GM18519 (cell line): ENCODE results near the gene TSEN34.
"Not testable (repeated sequence)": the region's sequence is repeated elsewhere in the genome, so short reads cannot be mapped to it uniquely, and the experiment has no call there.

Experiments used
- ATAC-seq: cut with Tn5 transposase; IDR thresholded peaks from one replicate; pipeline ENCODE4 v1.9.1; 2021; ENCODE audit warnings: mild to moderate bottlenecking, moderate library complexity; ENCODE audit not compliant: unreplicated experiment, low FRiP score

TSEN34 gene

DNA sequence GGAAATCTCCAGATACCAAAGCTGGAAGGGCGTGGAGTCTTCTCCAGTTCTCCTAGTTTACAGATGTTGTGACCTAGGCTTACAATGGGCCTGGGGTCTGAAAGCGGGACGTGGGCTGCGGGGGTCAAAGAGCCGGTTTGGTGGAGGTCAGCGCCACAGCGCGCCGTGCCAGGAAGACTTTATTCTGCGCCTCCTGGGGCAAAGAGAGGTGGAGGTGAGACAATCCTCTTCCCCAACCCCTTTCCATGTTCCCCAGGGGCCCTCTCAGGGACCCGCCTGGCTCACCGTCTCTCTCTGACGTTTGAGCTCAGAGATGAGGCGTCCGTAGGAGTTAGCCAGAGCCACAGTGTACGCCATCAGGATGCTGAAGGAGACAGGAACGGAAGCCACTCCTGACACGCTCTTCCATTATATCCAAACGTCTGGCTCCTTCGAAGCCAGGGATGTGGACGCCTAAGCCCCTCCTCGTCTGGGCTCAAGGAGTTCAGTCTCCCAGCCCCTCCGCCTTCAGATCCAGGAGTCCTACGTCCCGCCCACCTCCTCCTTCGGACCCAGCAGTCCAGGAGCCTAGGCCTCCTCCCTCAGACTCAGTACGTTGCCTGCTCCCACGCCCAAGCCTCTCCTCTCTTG lies 30.8 kb upstream of the TSEN34 start:
- ATAC-seq, result no peak

DNA sequence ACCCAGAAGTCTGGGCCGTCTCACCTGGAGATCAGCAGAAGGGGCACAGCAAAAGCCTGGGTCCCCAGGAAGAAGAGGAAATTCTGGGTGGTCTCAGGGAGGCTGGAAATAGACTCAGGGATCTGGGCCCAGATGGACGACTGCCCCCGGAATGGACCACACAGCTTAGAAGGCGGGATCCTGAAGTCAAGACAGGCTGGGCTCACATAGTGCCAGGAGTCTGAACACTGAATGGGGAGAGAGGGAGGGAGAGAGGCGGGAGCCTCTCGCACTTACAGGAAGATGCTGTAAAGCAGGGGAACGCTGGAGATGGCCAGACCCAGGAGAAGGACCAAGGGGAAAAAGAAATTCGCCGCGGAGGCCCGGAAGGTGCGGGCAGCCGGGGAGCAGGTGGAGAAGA lies 30.3 kb upstream of the TSEN34 start:
- ATAC-seq, result no peak

DNA sequence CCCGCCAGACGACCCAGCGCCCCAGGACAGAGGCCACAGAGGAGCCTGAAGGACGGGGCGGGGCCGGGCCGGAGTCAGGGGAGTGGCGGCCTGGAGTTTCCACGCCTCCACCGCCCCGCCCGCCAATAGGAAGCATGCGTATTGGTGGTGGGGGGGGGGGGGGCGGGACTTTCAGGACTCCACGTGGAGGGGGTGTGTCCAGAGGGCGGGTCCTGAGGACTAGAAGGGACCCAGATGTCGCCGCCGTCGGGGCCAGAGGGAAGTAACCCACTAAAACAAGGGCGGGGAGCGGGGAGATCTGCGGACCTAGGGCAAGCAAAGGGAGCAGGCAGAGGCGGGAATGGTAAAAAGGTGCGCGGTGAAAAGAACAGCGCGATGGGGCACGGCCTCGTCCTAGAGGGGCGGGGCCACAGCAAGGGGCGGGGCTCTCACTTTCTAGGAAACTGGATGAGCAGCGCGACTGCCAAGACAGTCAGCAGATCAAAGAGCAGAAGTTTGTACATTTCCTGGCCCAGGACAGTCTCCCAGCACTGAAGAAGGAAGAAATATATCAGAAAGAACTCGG lies 28.8 kb upstream of the TSEN34 start:
- no peak for ATAC-seq

- ATAC-seq, result no peak
These were observed 28.2 kb upstream of the TSEN34 start for GRCh38 chr19:54162884-54163283.

DNA sequence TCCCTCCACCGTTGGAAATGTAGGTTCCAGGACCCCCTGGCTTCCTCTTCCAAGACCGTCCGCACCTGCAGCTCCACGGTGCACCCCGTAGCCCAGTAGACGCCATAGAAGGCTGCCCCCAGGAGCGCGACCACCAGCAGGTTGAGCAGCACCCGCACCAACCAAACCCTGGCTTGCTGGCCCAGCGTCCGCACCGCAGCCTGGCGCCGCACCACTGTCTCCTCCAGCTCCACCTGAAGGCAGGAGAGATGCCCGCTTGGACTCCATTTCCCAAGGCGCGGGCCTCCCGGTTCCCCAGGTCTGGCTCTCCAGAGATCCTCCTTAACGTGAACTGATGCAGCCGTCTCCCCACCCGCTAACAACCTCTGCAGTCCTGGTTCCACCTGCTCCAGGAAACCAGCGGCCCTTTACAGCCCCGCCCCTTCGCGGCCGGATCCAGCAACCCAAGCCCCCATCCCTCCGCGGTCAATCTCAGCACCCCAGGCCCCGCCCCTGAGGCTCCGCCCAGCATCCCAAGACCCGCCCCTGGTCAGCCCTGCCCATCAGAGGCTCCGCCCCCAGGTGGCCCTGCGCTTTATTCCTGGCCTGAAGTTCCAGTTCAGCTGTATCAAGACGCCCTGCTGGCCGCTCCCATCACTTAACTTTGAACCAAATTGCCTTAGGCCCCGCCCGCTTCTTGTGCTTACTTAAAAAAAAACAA lies 26.6 kb upstream of the TSEN34 start:
- no peak for ATAC-seq

DNA sequence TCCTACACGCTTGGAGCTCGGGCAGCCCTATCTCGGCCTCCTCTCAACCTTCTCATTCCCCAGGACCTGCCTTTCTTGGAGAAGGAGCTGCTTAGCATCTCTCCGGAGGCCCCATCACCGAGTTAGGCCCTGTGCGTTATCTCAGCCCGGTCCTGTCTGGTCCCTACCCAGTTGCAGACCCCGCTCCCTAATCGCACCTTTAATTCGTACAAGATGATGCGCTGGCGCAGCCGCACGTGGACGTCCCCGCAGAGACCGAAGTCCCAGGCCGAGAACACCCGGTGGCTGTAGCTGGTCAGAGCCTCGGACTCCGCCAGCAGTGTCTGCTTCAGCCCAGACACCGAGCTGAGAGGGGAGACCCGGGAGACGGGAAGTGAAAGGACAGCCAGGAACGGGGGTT lies 25.9 kb upstream of the TSEN34 start:
- ATAC-seq, result no peak

GRCh38 chr19:54168174-54168917 lies 22.8 kb upstream of the TSEN34 start:
- ATAC-seq, result no peak

- no peak for ATAC-seq
These were observed 21.9 kb upstream of the TSEN34 start for GRCh38 chr19:54169149-54169740.

GRCh38 chr19:54171736-54172431 lies 19.2 kb upstream of the TSEN34 start:
- not testable (repeated sequence) for ATAC-seq

DNA sequence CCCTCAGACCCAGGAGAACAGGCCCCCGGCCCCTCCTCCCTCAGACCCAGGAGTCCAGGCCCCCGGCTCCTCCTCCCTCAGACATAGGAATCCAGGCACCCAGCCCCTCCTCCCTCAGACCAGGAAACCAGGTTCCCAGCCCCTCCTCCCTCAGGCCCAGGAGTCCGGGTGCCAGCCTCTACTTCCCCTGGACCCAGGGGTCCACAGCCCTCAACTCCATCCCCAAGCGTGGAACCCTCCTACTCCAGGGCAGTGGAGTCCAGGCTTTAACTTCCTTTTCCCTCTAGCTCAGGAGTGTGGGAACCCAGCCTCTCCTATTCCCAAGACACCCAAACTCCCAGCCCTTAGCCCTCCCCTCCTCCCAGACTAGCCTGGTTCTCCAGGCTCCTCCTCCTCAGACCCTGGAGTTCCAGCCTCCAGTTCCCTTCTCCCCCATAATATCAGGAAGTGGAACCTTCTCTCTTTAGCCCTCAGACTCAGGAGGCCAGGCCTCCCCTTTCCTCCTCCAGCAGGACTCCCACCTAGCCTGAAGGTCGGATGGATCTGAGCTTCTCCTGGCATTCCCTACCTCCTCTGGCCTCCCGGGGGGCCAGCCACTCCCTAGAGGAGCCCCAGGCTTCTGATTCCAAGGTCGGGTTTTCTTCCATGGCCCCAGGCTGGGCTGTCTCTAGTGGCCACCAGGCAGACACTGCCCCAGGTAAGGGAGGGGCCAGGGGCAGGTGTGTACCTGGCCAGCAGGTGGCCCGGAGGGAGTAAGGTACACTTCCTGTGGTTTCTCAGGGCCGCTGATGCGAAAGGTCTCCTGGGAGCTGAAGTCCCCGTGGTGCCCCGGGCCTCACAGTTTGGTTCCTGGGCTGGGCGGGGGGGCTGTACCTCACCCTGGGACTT lies 18.4 kb upstream of the TSEN34 start, which contains the start of gene TMC4:
TMC4 (minus strand) TSS at position 690 of the 888 bp plus-strand sequence; CDS start at position 647, 43 bp downstream.
- no peak for ATAC-seq

GRCh38 chr19:54173359-54173699 lies 17.8 kb upstream of the TSEN34 start:
- no peak for ATAC-seq

DNA sequence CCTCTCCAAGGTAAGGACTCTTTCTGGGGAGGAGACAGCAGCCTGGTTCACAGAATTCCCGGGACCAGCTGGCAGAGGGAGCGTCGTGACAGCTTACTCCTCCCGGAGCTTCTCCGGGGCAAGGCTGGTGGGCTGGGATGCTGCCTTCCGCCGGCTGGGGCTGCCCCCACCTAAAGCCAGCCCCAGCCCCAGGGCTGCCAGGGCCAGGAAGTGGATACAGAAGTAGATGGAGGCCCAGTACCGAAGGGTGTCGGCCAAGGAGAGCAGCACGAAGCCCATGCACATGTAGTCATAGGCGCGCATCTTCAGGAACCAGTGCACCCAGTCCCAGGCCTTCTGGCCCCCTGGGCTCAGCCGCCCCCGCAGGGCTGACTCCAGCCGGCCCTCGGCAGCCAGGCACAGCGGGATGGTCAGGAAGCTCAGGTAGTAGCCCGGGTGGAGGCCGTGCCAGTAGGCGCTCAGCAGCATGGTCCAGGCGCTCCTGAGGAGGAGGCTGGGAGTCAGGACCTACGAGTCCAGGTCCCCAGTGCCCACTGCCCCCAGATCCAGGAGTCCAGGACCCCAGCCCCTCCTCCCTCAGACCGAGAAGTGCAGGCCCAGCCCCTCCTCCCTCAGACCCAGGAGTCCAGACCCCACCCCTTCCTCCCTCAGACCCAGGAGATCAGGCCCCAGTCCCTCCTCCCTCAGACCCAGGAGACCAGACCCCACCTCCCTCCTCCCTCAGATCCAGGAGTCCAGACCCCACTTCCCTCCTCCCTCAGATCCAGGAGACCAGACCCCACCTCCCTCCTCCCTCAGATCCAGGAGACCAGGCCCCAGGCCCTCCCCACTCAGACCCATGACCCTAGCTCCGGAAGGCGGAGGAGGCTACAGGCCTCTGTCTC lies 16.9 kb upstream of the TSEN34 start:
- ATAC-seq, result no peak

DNA sequence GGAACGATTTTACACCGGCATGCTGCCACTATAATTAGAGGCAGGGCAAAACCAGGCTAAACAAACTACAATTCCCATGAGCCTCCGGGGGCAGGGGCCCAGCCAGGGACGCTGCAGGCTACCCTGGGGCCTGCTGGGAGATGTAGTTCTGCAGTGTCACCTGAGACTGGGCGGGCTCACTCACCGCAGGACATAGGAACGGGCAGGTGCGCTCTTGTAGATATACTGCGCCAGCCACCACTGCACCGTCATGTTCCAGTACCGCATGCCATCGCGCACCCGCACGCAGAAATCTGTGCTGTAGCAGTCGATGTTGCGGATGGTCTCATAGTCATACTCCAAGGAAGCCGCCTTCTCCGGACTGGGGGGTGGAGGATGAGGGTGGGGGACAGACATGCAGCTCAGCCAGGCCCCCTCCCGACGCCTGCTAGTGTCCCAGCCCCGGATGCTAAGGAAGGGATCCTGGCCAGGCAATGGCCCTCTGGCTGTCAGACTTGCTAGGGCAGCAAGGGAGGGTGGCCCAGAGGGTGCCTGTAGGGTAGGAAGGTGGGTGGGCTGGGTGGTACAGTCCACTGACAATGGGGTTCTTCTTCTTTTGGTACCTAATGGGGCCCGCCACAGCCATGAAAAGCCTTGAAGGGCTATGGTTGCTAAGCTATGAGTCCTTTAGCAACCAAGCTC lies 12.4 kb upstream of the TSEN34 start:
- ATAC-seq, result no peak

DNA sequence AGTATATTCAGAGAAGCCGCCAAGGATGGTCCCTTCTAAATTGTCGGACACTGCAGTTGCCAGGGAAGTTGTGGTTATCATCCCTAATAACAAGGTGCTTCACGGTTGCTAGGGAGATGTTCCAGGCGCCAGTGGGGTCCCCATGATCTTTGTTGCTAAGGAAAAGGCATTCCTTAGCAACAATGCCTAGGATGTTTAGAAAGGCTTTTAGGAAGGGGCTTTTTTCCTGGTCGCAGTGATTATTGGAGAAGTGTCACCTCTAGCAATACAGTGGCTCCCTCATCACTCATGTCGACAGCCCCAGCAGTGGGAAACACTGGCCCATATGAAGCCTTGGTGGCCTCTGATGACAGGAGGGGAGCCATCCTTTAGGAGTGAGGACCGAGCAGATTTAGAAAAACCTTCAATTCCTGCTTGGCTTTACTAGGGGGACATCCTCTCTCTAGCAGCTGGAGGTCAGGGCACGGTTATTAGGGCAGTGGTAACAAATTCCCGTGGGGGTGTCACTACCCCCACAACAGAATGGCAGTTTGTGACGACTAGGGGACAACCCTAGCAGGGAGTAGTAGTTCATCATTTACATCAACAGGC lies 11.8 kb upstream of the TSEN34 start:
- no peak for ATAC-seq

DNA sequence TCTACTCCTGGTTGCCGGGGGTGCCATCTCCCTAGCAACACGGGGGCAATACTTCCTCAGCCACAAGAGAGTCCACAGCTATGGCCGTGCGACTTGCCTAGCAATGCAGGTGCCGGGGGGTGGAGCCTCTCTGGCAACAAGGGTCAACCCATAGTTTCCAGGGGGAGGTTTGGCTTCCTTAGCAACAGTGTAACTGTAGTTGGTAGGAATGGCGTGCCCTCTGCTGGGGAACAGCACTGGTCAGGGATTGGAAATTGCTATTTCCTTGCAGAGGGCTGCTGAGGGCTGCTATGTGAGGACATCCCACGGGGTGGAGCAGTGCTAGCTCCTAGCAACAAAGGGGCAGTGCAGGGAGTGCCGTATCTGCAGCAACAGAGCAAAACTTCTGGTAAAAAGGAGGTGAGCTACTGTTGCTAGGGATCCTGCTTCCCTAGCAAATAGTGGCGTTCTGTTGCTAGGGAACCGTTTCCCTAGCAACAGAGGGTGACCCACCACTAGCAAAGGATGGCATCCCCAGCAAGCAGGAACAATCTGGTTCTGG lies 11.1 kb upstream of the TSEN34 start:
- ATAC-seq, result no peak

- no peak for ATAC-seq
These were observed 10.4 kb upstream of the TSEN34 start for GRCh38 chr19:54180691-54181091.

- not testable (repeated sequence) for ATAC-seq
These were observed 9.2 kb upstream of the TSEN34 start for GRCh38 chr19:54181894-54182293.
